ENCODE measurements around the gene CFP.

DNA sequence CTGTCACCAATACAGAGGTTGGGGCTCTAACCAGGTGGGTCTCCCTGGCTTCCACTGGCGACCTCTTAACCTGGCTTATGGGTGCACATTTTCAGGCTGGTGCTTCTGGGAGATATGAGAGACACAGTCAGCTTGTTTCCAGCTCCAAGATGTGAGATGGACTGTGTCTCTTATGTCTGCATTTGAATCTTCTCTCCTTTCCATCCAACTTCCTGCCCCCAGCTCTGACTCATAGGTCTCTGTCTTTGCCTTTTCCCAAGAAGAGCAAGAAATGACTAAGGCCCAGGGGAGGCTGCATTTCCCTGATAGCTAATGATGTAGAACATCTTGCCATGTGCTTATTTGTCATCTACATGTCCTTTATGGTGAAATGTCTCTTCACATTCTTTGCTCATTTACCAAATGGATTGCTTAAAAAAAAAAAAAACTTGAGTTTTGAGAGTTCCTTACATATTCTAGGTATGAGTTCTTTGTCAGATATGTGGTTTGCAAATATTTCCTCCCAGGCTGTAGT, 32.5 kb upstream of the CFP start:
- TF ChIP-seq, protein P1, sequence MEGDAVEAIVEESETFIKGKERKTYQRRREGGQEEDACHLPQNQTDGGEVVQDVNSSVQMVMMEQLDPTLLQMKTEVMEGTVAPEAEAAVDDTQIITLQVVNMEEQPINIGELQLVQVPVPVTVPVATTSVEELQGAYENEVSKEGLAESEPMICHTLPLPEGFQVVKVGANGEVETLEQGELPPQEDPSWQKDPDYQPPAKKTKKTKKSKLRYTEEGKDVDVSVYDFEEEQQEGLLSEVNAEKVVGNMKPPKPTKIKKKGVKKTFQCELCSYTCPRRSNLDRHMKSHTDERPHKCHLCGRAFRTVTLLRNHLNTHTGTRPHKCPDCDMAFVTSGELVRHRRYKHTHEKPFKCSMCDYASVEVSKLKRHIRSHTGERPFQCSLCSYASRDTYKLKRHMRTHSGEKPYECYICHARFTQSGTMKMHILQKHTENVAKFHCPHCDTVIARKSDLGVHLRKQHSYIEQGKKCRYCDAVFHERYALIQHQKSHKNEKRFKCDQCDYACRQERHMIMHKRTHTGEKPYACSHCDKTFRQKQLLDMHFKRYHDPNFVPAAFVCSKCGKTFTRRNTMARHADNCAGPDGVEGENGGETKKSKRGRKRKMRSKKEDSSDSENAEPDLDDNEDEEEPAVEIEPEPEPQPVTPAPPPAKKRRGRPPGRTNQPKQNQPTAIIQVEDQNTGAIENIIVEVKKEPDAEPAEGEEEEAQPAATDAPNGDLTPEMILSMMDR (IDR thresholded peaks at IDR 0.05) = no peak
- TF ChIP-seq POLR2A (IDR thresholded peaks at IDR 0.05) (no peak), POLR2AphosphoS5 (IDR thresholded peaks at IDR 0.05) (no peak)

All from breast epithelium (tissue), 3 donors.